Lung (tissue), 12 donors: ENCODE data around the gene PFDN5. TPM values are rescaled to one million over a fixed set of nuclear protein-coding genes. Genes with fewer than 3 reads are reported as not detected.

ENCODE experiments used
- ATAC-seq: fragments of 200-7000 bp; cut with Tn5 transposase; one replicate; pipeline ENCODE4 v1.9.1; 2020; ENCODE audit warnings: moderate number of reproducible peaks; ENCODE audit not compliant: insufficient read depth, low FRiP score
- DNase-seq, 3 donors: peaks; one replicate each; pipeline ENCODE4 v3.0.0-alpha.2; 2013 to 2017
- H3K27ac ChIP-seq, 2 donors: one replicate each; pipeline ENCODE4 v1.5.1; 2013; ENCODE audit warnings: mild to moderate bottlenecking in 2 of 2, moderate library complexity in 2 of 2, control low read depth in 1 of 2, inconsistent platforms in 1 of 2, low read depth in 1 of 2, low read length in 1 of 2
- H3K27me3 ChIP-seq, 3 donors: one replicate each; pipeline ENCODE4 v1.5.1; 2013; ENCODE audit warnings: low read length in 2 of 3; ENCODE audit not compliant: control insufficient read depth in 3 of 3, insufficient read depth in 3 of 3
- H3K36me3 ChIP-seq, 4 donors: one replicate each; pipeline ENCODE4 v1.5.1; 2013; ENCODE audit warnings: low read length in 4 of 4, mild to moderate bottlenecking in 1 of 4, moderate library complexity in 1 of 4; ENCODE audit not compliant: control insufficient read depth in 4 of 4, insufficient read depth in 4 of 4
- H3K4me1 ChIP-seq, 5 donors: one replicate each; pipeline ENCODE4 v1.5.1; 2013; ENCODE audit warnings: low read length in 5 of 5, mild to moderate bottlenecking in 2 of 5, moderate library complexity in 1 of 5; ENCODE audit not compliant: control insufficient read depth in 5 of 5, insufficient read depth in 5 of 5
- H3K4me3 ChIP-seq: one replicate; pipeline ENCODE4 v1.5.1; 2013; ENCODE audit warnings: mild to moderate bottlenecking, control low read depth, moderate library complexity
- H3K9ac ChIP-seq, 2 donors: one replicate each; pipeline ENCODE4 v1.5.1; 2013; ENCODE audit warnings: low read length in 2 of 2, control low read depth in 1 of 2; ENCODE audit not compliant: insufficient read depth in 1 of 2
- H3K9me3 ChIP-seq, 4 donors: one replicate each; pipeline ENCODE4 v1.5.1; 2013; ENCODE audit warnings: low read length in 3 of 4, mild to moderate bottlenecking in 1 of 4, moderate library complexity in 1 of 4; ENCODE audit not compliant: control insufficient read depth in 4 of 4, insufficient read depth in 3 of 4
- WGBS, 2 donors: extraction: QIAGEN DNeasy Blood & Tissue Kit; methylation state at CpG; one replicate each; pipeline ENCODE4 v1.1.7; 2013; 5-methylcytosine and 5-hydroxymethylcytosine counted together
- polyA plus RNA-seq, 2 donors: library from polyadenylated mRNA; stranded (reverse); fragments of 200-250 nt; gene quantifications; one replicate each; pipeline ENCODE4 v1.2.1, GENCODE V29; 2013
- total RNA-seq, 2 donors: library from RNA; depleted of rRNA in 1 of 2; stranded (reverse); fragments of >200 nt in 1 of 2; gene quantifications; one replicate each; pipeline ENCODE4 v1.2.1, GENCODE V29; 2014 to 2021
- TF ChIP-seq, protein P1 (sequence below): IDR thresholded peaks from 2 replicates; pipeline ENCODE4 v1.5.1; 2012; ENCODE audit warnings: mild to moderate bottlenecking; ENCODE audit errors: control extremely low read depth, extremely low read depth
- donor health status: control.
- donor health status: control.
- donor health status: Bipolar disorder and iron deficiency.
- donor health status: healthy.
- donor health status: DM: yes; HTN: yes; CAD: no.

Gene PFDN5
- total and polyA plus RNA-seq, 4 donors = 351 to 1,722 (median 505) TPM

DNA sequence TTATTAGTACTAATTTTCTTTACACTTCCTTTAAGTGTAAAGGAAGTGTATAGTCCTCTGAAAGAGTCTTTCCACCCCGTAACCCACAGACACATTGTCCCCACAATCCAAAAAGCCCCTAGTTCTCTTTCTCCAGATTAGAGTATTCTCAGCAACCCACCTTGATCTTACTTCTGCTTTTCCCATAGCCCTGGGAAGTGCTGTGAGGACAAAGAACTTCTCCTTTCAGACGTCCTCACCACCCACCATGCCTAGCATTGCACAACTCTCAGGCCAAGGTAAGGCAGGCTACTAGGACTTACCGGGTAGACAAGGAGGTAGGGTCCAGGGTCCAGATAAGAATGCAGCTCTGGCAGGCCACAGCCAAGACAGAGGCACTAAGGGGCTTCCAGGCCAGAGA, 18.7 kb downstream of the PFDN5 start:
- TF ChIP-seq, protein P1, sequence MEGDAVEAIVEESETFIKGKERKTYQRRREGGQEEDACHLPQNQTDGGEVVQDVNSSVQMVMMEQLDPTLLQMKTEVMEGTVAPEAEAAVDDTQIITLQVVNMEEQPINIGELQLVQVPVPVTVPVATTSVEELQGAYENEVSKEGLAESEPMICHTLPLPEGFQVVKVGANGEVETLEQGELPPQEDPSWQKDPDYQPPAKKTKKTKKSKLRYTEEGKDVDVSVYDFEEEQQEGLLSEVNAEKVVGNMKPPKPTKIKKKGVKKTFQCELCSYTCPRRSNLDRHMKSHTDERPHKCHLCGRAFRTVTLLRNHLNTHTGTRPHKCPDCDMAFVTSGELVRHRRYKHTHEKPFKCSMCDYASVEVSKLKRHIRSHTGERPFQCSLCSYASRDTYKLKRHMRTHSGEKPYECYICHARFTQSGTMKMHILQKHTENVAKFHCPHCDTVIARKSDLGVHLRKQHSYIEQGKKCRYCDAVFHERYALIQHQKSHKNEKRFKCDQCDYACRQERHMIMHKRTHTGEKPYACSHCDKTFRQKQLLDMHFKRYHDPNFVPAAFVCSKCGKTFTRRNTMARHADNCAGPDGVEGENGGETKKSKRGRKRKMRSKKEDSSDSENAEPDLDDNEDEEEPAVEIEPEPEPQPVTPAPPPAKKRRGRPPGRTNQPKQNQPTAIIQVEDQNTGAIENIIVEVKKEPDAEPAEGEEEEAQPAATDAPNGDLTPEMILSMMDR = no peak
- DNase-seq (no peak), ATAC-seq (no peak)
- no peak overlapping the region for H3K4me3 ChIP-seq
- no peak overlapping the region for H3K27ac ChIP-seq
- no peaks in the 10 kb centered on the region for H3K4me1 ChIP-seq
- peaks cover 5 to 42% (median 29%) of the 10 kb centered on the region in 4 donors for H3K36me3 ChIP-seq
- WGBS, 2 donors = 27 to 48% methylated on average over 3 of the region's 3 CpGs
- H3K9ac ChIP-seq = no peak overlapping the region
- no peaks in the 10 kb centered on the region for H3K27me3 ChIP-seq
- H3K9me3 ChIP-seq = no peaks in the 10 kb centered on the region

DNA sequence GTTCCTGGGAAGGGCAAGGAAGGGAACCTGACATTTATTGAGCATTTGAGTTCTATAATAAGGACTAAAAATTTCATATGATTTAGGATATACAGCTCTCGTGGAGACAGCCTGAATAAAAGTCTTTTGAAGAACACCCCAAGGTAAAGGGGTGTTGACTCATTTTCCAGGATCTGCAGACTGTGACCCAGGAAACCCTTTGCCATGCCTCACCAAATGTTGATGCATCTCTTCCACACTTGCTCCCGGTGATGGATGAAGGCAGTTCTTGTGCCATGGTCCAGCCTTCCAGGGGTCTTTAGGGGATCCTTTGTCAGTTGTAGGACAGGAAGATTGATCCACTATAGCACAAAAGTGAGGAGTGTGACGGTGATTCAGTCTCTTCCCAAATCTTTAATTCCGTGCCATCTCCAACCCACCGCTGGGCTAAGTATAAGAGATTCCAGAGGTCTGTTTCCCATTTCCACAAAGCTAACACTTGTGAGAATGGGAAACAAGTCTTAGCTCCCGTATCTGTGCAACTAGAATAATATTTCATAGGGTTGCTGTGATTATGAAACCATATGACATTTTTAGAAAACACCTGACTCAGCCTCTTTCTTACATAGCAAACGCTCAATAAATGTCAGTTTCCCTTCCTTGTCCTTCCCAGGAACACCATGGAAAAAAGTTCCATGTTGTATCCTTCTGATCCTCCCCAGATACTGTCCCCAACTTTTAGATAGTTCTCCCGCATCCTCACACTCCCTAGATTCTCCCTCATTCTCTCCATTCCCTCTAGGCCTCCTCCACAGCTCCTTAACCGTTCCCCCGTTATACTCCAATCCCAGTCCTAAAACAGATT, 25.2 kb downstream of the PFDN5 start:
- no peaks in the 10 kb centered on the region for H3K27me3 ChIP-seq
- peak overlapping the region; percentile 79 to 93 for H3K27ac ChIP-seq

DNA sequence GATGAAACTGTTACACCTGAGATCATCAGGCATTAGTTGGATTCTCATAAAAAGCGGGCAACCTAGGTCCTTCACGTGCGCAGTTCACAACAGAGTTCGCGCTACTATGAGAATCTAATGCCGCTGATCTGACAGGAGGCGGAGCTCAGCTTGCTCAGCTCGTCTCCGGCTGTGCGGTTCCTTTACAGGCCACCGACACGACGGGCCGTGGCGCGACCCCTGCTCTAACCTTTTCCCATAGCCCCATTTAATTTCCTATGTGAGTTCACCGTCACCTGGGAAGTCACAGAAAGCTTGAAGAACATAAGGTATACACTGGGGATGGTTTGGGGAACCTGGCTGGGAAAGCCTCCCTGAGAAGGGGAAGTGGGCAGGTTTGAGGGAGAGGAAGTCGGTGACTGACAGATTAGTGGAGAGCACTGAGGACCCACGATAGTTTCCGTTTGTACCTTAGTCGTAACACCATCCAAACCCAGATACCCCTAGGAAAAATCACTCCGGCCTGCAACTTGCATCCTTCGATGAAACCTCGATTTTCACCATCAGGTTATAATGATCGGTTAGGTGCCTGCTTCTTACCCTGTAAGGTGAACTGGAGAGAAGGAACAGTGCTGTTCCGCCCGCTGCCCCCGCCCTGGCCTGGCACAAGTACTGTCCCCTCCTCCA, 28.9 kb downstream of the PFDN5 start:
- Histone ChIP-seq H3K27ac (peak overlapping the region; percentile 86 to 87), H3K4me3 (peak overlapping the region; percentile 49), H3K4me1 (peaks cover 0 to 42% (median 15%) of the 10 kb centered on the region in 5 donors), H3K36me3 (peaks cover 0 to 8% (median 4%) of the 10 kb centered on the region in 4 donors), H3K9me3 (no peaks in the 10 kb centered on the region), H3K9ac (peak overlapping the region in 1 of 2 donors; percentile 90), H3K27me3 (no peaks in the 10 kb centered on the region)
- TF ChIP-seq, protein P1 = no peak
- no peak for ATAC-seq
- 11 to 24% methylated on average over 28 of the region's 28 CpGs for WGBS, 2 donors
- DNase-seq = peak; percentile 35 to 51 (median 42)

More for the DNA sequence above, 25.2 kb downstream of the PFDN5 start:
- TF ChIP-seq, protein P1 = no peak
- no peak for ATAC-seq
- Histone ChIP-seq H3K9ac (peak overlapping the region; percentile 41 to 97), H3K4me3 (peak overlapping the region; percentile 64), H3K36me3 (peaks cover 0 to 24% (median 14%) of the 10 kb centered on the region in 4 donors), H3K9me3 (no peaks in the 10 kb centered on the region), H3K4me1 (peaks cover 0 to 25% (median 6%) of the 10 kb centered on the region in 5 donors)
- 38 to 47% methylated on average over 10 of the region's 10 CpGs for WGBS, 2 donors
- no peak for DNase-seq
